Left hindlimb (tissue), 1 donor: ENCODE results near the gene ZFAND3.

Experiments used
- DNase-seq: peaks from one replicate; pipeline ENCODE4 v3.0.0-alpha.2; 2018

The ZFAND3 gene

DNA sequence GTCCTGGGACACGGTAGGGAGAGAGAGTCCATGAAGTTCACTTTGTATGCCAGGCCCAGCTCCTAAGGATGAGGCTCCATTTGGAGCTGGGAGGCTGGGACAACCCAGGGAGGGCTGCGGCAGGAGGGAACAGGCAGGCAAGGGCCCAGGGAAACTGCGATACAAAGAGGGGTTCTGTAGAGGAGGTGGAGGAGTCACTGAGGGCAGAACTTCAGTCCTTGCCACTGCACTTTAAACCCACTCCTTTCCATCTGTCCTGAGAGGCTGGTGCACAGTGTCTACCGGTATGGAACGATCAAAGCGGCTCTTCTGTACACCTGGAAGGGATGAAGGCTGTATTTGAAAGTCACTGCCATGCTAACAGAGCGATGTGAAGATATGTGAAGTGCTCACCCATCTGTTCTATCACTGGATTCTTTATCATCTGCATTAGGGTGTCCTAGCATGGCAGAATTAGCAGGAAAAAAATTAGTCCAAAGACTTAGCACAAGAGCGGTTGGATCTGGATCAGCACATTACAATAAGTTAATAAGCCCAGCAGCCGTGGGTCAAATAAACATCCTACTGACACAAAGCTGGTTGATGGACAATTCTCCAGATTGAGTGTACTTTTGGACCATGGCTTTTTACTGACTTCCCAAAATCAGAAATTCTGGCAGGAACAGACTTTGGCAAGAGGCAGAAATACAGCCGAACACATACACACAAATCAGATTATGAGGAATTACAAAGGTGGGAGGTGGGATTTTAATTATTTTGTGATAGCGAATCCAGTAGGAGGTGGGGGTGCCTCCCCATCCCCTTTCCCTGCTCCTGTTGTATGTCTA is 20.9 kb upstream of the ZFAND3 start:
- DNase-seq, result no peak

- no peak for DNase-seq
Measured at GRCh38 chr6:37799263-37799644, 20.3 kb upstream of the ZFAND3 start.

GRCh38 chr6:37800703-37801604 is 18.6 kb upstream of the ZFAND3 start:
- no peak for DNase-seq

DNA sequence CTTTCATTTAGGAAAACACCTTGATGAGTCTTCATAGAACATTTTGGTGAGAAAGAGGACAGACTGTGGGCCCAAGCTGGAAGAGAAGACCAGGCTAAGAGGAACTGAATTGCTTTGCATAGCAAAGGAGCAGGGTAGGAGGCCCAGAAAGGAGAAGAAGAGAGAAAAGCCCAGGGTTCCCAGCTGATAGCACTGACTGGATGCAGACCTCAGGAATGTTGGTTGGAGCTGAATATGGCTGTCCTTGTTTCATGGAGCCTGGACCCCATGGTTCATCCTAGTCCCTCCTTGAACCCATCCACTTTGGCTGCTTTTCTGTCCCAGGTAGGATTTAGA is 18.0 kb upstream of the ZFAND3 start:
- DNase-seq, result no peak

- DNase-seq, result no peak
Measured at GRCh38 chr6:37802810-37803209, 16.7 kb upstream of the ZFAND3 start.

GRCh38 chr6:37804586-37804985 is 14.9 kb upstream of the ZFAND3 start:
- DNase-seq, result no peak

DNA sequence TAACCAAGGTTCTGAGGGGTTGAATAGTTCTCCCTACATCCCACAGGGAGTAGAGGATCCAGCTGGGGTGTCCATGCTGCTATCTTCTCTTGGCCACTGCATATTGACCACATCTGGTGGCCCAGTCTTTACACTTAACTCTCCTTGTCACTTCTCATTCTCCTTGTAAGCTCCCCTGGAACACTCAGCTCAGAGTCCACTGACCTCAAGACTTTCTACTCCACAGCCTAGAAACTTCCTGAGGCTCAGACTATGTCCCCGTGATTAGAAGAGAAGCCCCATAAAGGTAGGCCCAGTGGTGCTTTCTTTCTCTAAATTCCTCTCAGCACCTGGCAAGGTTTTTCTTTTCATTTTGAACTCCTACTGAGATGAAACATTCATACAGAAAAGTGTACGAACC is 13.3 kb upstream of the ZFAND3 start:
- no peak for DNase-seq

- peak; percentile 42 for DNase-seq
Measured at GRCh38 chr6:37807656-37808055, 11.9 kb upstream of the ZFAND3 start.

GRCh38 chr6:37809197-37809543 is 10.4 kb upstream of the ZFAND3 start:
- DNase-seq, result no peak

DNA sequence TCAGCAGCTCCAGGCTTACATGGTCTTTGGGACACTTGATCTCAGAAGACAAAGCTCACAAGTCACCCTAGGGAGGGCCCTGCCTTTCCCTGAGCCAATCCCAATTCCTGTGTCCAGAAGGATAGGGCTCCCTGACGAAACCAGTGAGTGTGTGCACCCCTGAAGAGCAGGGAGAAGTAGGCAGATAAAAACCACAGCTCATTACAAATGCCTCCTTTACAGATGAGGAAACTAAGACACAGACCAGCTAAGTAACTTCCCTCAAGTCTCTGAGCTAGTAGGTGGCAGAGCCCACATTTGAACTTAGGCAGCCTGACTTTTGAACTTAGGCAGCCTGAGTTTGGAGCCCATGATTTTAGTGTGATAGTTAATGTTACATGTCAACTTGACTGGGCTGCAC is 6.7 kb upstream of the ZFAND3 start:
- DNase-seq, result no peak

GRCh38 chr6:37814374-37814773 is 5.2 kb upstream of the ZFAND3 start:
- no peak for DNase-seq

DNA sequence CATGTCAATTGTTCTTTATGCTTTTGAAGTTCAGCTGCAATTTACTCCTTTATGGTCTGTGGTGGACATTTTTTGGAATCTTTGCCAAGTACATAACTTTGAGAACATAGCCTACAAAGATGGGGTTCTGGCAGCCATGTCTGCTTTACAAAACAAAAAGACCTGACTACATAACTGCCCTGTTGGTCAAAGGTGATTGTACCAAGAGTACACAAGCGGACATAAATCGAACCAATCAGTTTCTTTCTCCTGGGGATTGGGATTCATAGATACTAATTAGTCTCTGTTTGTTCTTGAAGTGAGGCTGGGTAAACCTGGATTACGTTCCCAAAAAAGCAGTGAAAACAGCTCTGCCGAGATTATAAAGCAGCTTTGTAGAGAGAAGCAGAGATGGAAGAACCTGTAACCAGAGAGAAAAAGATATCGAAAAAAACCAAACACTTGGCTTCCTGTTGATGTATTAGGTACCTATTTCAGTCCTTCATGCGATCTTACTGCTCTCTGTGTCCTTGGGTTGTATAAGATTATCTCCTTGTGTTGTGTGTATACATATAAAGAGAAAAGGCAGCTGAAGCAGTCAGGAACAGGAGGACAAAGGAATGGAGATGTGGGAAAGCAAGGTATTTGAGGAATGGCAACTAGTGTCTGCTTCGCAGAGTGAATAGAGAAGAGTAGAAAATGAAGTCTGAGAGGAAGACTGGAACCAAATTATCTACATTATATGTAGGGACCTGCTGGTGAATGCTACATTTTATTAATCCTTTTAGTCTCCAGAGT is 2.7 kb upstream of the ZFAND3 start:
- no peak for DNase-seq

- peak; percentile 98 for DNase-seq
Measured at GRCh38 chr6:37818536-37819176, 871 bp upstream of the ZFAND3 start.

- peak; percentile 60 for DNase-seq
Measured at GRCh38 chr6:37819802-37820717, 533 bp downstream of the ZFAND3 start.

DNA sequence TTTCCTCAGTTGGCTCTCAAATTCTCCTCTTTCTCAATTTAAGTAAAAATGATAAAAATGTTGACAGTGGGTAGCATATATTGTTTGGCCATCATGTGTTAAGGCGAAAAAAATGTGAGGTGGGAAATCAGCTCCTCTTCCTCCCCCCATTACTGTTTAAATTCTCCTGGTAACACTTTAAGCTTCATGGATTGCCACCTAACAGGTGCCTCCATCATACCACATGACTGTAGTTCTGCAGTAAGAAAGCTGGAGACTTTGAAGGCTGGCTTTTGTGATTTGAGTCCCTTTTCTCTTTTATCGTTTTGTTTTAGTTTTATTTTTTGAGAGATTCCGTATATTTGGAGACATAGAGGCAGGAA is 1.2 kb downstream of the ZFAND3 start:
- no peak for DNase-seq

GRCh38 chr6:37821446-37821845 is 1.9 kb downstream of the ZFAND3 start:
- no peak for DNase-seq

DNA sequence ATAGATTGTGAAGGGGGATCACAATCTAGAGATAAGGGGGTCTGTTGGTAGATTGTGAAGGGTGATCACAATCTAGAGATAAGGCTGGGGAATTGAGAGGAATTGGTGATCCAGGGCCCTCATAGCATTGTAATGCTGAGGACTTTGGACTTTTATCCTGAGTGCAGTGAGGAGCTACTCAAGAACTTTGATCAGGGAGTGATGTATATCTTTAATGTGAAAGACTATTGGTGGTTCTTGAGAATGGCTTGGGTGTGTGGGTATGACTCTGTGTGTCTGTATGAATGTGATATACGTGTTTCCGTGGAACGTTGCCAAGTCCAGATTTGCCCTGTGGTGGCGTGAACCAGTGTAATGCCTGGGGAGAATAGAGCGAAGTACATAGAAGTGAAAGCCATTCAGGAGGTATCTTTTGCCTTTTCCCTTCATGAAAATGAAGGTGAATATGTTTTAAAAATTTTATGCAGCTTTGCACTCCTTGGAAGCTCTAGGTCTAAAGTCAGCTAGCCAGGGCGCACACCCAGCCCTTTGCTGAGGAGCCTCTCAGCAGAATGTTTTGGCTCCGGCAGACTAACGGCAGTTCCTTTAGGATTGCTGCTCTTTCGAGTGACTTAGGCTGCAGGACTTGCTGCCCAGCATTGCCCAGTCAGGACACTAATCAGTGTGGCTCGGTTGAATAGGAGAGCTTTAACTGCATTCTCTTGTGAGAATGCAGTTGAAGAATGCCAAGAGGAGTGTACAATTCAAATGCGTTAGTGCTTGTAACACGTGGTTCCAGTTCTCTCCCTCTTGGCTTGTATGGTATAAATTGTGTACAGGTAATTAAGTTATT is 3.5 kb downstream of the ZFAND3 start:
- DNase-seq, result no peak

DNA sequence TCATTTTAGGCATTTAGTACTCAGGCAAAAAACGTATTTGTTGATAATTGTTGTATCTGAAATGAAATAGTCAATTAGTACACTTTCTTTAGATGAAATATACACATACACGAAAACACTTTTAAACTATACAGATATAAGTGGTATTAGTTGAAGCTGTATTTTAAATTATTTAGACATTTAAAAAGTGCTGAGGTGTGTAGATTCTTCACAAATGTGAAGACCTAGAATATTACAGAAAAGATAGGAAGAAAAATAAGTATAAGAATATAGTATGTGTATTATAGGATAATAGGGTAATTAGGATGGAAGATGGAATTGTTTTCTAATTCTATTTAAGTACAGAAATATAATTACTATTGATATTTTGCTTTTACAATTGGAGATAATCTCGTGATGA is 4.6 kb downstream of the ZFAND3 start:
- DNase-seq, result no peak

DNA sequence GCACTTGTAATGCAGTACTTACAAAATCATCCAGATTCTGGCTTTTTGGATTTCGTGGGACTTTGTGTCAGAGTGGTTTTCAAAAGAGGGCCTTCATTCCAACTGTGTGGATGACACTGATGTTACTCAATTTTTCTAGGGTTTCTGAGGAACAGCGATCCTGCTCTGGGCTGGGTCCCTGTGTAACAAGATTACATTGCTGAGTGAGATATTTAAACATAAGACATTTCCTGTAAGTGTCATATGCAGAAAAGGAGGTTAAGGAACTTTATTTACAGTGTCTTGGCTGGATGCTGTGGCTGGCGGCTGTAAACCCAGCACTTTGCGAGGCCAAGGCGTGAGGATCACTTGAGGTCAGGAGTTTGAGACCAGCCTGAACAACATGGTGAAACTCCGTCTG is 6.7 kb downstream of the ZFAND3 start:
- no peak for DNase-seq

DNA sequence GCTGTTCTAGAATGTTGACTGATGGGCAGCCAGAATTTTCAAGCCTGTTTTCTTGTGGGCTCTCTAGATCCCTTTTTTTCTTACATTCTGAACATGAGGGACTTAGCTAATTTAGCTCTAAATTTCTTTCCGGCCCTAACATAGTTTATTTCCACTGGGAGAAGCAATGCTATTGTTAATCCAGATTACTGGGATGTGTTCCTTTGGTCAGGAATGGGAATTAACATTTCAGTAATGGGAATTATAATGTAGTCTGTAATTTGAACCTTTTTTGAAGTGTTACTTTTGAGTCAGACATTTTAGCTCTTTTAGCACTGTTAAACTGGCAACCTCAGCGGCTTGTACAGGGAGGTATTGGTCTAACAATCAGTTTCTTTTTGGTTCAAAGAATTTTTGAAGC is 7.5 kb downstream of the ZFAND3 start:
- DNase-seq, result no peak
